NB4 (cell line): ENCODE measurements around the gene RFX2.
A peak's percentile ranks its signal among the peaks of the same experiment; 100 is the strongest.
"Not testable (repeated sequence)": the region's sequence is repeated elsewhere in the genome, so short reads cannot be mapped to it uniquely, and the experiment has no call there.

Source experiments
- DNase-seq: peaks from one replicate; pipeline ENCODE4 v3.0.0; 2010; ENCODE audit warnings: low read depth
- H3K4me3 ChIP-seq: one replicate; pipeline ENCODE4 v1.5.1; 2011; ENCODE audit warnings: mild to moderate bottlenecking, low read depth, low read length, moderate library complexity
- MYC ChIP-seq: IDR thresholded peaks from 2 replicates; pipeline ENCODE4 v1.6.1; 2011; ENCODE audit warnings: low read depth, low read length
- POLR2A ChIP-seq: IDR thresholded peaks from 2 replicates; pipeline ENCODE4 v1.6.1; 2011; ENCODE audit warnings: mild to moderate bottlenecking; ENCODE audit not compliant: insufficient read length; ENCODE audit errors: extremely low read depth
- TF ChIP-seq, protein P1 (sequence below): IDR thresholded peaks from one replicate; pipeline ENCODE4 v1.5.1; 2012; ENCODE audit warnings: low read depth, low read length
- TF ChIP-seq, protein P2 (sequence below): IDR thresholded peaks from 2 replicates; pipeline ENCODE4 v1.6.1; 2011; ENCODE audit warnings: low read depth, low read length

RFX2 gene

DNA sequence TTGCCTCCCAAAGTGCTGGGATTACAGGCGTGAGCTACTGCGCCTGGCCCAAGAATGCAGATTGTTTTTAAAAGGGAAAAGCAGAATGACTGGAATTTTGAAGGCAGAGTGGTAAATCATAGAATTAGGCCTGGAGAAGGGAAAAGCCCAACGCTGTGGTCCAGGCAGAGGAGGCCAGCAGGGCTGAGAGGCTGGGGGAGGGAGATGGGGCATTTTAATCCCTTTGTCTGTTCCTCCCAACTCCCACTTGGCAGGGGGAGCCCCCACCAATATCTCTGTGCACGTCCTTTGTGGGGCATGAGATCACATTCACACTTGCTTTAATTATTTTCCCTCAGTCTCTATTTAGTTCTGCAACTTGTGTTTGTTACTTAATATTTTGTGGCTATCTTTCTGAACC is 77.9 kb downstream of the RFX2 start:
- DNase-seq = no peak
- no peak overlapping the region for H3K4me3 ChIP-seq
- TF ChIP-seq MYC (no peak), POLR2A (no peak)
- TF ChIP-seq, protein P1, sequence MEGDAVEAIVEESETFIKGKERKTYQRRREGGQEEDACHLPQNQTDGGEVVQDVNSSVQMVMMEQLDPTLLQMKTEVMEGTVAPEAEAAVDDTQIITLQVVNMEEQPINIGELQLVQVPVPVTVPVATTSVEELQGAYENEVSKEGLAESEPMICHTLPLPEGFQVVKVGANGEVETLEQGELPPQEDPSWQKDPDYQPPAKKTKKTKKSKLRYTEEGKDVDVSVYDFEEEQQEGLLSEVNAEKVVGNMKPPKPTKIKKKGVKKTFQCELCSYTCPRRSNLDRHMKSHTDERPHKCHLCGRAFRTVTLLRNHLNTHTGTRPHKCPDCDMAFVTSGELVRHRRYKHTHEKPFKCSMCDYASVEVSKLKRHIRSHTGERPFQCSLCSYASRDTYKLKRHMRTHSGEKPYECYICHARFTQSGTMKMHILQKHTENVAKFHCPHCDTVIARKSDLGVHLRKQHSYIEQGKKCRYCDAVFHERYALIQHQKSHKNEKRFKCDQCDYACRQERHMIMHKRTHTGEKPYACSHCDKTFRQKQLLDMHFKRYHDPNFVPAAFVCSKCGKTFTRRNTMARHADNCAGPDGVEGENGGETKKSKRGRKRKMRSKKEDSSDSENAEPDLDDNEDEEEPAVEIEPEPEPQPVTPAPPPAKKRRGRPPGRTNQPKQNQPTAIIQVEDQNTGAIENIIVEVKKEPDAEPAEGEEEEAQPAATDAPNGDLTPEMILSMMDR = no peak
- TF ChIP-seq, protein P2, sequence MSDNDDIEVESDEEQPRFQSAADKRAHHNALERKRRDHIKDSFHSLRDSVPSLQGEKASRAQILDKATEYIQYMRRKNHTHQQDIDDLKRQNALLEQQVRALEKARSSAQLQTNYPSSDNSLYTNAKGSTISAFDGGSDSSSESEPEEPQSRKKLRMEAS = no peak

DNA sequence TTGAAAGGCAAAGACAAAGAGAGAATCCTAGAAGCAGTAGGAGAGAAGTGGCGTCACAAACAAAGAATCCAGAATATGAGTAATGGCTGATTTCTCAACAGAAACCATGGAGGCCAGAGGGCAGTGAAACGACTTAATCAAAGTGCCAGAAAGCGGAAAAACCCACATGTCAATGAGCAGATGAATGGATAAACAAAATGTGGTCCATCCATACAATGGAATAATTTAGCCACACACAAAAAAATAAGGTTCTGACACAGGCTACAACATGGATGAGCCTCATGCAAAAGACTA is 80.1 kb downstream of the RFX2 start:
- TF ChIP-seq, protein P1 = no peak
- TF ChIP-seq POLR2A = no peak
- TF ChIP-seq, protein P2 = no peak
- DNase-seq = no peak
- H3K4me3 ChIP-seq = no peak overlapping the region

DNA sequence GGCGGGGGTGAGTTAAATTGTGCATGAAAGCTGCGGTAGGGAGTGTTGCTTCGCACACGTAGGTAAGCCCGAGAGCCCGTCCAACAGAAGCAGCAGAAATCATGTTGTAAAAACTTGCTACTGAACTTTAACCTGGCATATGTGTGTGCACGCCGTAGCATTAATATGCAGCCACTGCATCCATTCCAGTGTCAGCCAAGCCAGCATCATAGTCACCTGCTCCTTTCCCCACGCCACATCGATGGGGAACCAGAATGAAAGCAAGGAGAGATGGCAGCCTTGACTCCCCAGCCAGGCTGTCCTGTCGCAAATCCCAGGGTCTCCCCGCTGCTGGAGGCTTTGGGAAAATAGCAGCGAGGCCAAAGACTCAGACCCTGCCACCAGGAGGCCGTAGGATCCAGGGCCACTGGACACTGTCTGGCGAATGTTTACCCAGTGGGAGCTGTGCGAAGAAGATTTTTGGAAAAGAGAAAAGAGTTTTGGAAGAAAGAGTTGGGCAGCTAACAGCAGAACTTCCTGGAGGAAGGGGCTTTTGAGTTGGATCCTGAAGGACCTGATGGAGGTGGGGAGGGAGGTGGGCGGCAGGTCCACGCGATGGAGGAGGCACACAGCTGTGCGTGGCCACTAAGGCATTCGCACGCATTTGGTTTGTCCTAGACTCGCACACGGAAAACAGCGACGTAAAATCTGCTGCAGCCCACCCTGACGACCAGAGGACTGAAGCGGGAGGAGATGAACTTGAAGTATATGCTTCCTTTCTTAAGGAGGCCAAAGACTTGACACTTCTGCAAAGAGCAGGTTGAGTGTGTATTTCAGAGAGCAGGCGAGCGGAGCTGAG is 83.7 kb downstream of the RFX2 start:
- H3K4me3 ChIP-seq = no peak overlapping the region
- no peak for DNase-seq
- TF ChIP-seq POLR2A (no peak), MYC (no peak)
- TF ChIP-seq, protein P1 = no peak
- TF ChIP-seq, protein P2 = no peak

DNA sequence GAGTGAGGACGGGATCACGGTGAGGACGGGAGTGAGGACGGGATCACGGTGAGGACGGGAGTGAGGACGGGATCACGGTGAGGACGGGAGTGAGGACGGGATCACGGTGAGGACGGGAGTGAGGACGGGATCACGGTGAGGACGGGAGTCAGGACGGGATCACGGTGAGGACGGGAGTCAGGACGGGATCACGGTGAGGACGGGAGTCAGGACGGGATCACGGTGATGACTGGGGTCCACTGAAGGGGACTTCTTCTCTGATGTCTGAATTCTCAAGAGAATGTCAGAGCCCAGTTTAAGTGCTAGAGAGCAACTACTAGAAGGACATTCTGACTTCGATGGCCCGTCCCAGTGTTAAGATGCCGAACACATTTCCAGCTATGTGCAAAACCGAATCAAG is 85.5 kb downstream of the RFX2 start:
- not testable (repeated sequence) for DNase-seq, H3K4me3 ChIP-seq

DNA sequence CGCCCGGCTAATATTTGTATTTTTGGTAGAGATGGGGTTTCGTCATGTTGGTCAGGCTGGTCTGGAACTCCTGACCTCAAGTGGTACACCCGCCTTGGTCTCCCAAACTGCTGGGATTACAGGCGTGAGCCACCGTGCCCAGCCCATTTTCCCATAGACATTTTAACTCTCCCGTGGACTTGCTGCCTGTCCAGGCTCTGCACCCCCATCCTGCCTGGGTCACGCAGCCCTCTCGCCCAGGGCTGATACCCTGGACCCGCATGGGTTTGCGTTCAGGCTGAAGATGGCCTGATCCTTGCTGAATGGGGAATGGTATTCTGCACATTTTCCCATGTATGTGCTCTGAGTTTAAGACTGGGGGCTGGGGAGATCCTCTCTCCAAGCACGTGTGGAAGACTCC is 86.4 kb downstream of the RFX2 start:
- no peak for TF ChIP-seq MYC
- TF ChIP-seq, protein P1 = no peak
- no peak for TF ChIP-seq POLR2A
- TF ChIP-seq, protein P2 = no peak
- DNase-seq = no peak
- H3K4me3 ChIP-seq = no peak overlapping the region

DNA sequence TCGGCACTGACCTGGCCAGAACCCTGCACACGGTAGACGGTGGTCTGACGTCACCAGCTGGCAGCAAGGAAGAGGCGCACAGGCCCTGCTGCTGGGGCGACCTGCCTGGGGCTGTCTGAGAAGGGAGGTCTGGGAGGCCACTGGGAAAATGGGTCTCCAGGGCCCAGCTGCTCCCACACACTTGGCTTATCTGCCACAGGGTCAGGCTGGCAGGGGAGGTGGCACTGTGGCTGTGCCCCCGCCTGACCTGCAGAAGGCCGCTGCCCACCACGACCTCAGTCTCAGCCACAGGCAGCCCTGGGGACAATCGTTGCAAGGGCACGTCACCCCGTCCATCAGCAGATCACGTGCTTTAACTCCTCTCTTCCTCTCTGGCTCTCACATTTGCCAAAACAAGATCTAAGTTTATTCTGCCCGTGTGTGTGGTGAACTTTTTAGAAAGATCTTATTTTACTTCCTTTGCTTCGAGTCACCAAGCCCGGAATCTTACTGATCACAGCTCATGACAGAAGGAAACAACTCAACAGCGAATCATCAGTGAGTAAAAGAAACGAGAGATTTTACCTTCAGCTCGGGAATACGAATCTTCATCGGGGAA is 87.1 kb downstream of the RFX2 start:
- H3K4me3 ChIP-seq = no peak overlapping the region
- TF ChIP-seq MYC = 0 out of 2 replicates have a peak, but pooled peaks have one; percentile 15
- TF ChIP-seq POLR2A = no peak
- TF ChIP-seq, protein P1 = no peak
- TF ChIP-seq, protein P2 = peak; percentile 85
- DNase-seq = peak; percentile 45
